ENCODE results near the gene SDC4. TPM values are rescaled to one million over a fixed set of nuclear protein-coding genes. Genes with fewer than 3 reads are reported as not detected.

SDC4 gene
- total and polyA plus RNA-seq, 8 donors: 183 to 329 (median 206) TPM

GRCh38 chr20:45283551-45284057, 64.6 kb downstream of the SDC4 start:
- no peaks in the 10 kb centered on the region for H3K4me1 ChIP-seq
- TF ChIP-seq CTCF (IDR thresholded peaks at IDR 0.05): no peak

GRCh38 chr20:45282700-45283550, 65.3 kb downstream of the SDC4 start:
- TF ChIP-seq CTCF (IDR thresholded peaks at IDR 0.05): no peak
- Histone ChIP-seq H3K4me3 (no peak overlapping the region), H3K36me3 (no peaks in the 10 kb centered on the region), H3K27ac (no peak overlapping the region), H3K9me3 (no peaks in the 10 kb centered on the region), H3K4me1 (no peaks in the 10 kb centered on the region), H3K27me3 (no peaks in the 10 kb centered on the region)
- ATAC-seq (no peak), DNase-seq (no peak)
- intact Hi-C loops (cut with DNase I): no loop called here

More at GRCh38 chr20:45283551-45284057, 64.6 kb downstream of the SDC4 start:
- intact Hi-C loops (cut with DNase I): no loop called here
- Histone ChIP-seq H3K27me3 (no peaks in the 10 kb centered on the region), H3K27ac (no peak overlapping the region), H3K9me3 (no peaks in the 10 kb centered on the region), H3K36me3 (no peaks in the 10 kb centered on the region), H3K4me3 (no peak overlapping the region)
- no peak for DNase-seq
- ATAC-seq: no peak

- intact Hi-C loops (cut with DNase I): no loop called here
- no peaks in the 10 kb centered on the region for H3K36me3 ChIP-seq
- H3K27ac ChIP-seq: no peak overlapping the region
- H3K27me3 ChIP-seq: peaks cover 6% of the 10 kb centered on the region in 2 donors
- no peak for TF ChIP-seq CTCF (IDR thresholded peaks at IDR 0.05)
- H3K4me3 ChIP-seq: no peak overlapping the region
- no peak for ATAC-seq
- H3K9me3 ChIP-seq: no peaks in the 10 kb centered on the region
- DNase-seq: no peak
- no peaks in the 10 kb centered on the region for H3K4me1 ChIP-seq
These were observed 68.2 kb downstream of the SDC4 start for GRCh38 chr20:45279992-45280391.

- intact Hi-C loops (cut with DNase I): no loop called here
- H3K27me3 ChIP-seq: peaks cover 6 to 7% of the 10 kb centered on the region in 2 donors
- H3K36me3 ChIP-seq: no peaks in the 10 kb centered on the region
- H3K27ac ChIP-seq: no peak overlapping the region
- no peaks in the 10 kb centered on the region for H3K9me3 ChIP-seq
- no peaks in the 10 kb centered on the region for H3K4me1 ChIP-seq
- ATAC-seq (no peak), DNase-seq (no peak)
- TF ChIP-seq CTCF (IDR thresholded peaks at IDR 0.05): no peak
- no peak overlapping the region for H3K4me3 ChIP-seq
These were observed 72.9 kb downstream of the SDC4 start for GRCh38 chr20:45275338-45275737.

Other genes starting within 250 kb of the SDC4 start
- gene KCNS1, start 247.3 kb downstream of the SDC4 start, total RNA-seq: under 1 TPM; 0.97 to 0.99 TPM
- under 1 TPM in 5 of 6 donors, not detected in 1; 0.05 to 0.10 (median 0.07) TPM for gene KCNS1, start 247.3 kb downstream of the SDC4 start, polyA plus RNA-seq (ENCODE audit: insufficient read length in 6 of 6)
- under 1 TPM; 0.32 to 0.37 TPM for gene WFDC5, start 233.2 kb downstream of the SDC4 start, total RNA-seq
- gene WFDC5, start 233.2 kb downstream of the SDC4 start, polyA plus RNA-seq (ENCODE audit: insufficient read length in 6 of 6): not detected
- gene WFDC12, start 224.0 kb downstream of the SDC4 start, total RNA-seq: under 1 TPM; 0.44 to 0.73 TPM
- gene WFDC12, start 224.0 kb downstream of the SDC4 start, polyA plus RNA-seq (ENCODE audit: insufficient read length in 6 of 6): not detected
- gene PI3, start 173.5 kb downstream of the SDC4 start, total RNA-seq: 100 to 1,000 TPM in 1 of 2 donors, 1 to 10 TPM in 1; 1.4 to 165 TPM
- under 1 TPM in 1 of 6 donors, not detected in 5; 0.25 TPM for gene PI3, start 173.5 kb downstream of the SDC4 start, polyA plus RNA-seq (ENCODE audit: insufficient read length in 6 of 6)
- under 1 TPM in 1 of 2 donors, not detected in 1; 0.31 TPM for gene SEMG1, start 141.4 kb downstream of the SDC4 start, total RNA-seq
- not detected for gene SEMG1, start 141.4 kb downstream of the SDC4 start, polyA plus RNA-seq (ENCODE audit: insufficient read length in 6 of 6)
- not detected for gene SEMG2, start 127.1 kb downstream of the SDC4 start, total RNA-seq
- gene SEMG2, start 127.1 kb downstream of the SDC4 start, polyA plus RNA-seq (ENCODE audit: insufficient read length in 6 of 6): not detected
- gene SLPI, start 93.9 kb downstream of the SDC4 start, total RNA-seq: 100 to 1,000 TPM; 496 to 672 TPM
- gene SLPI, start 93.9 kb downstream of the SDC4 start, polyA plus RNA-seq (ENCODE audit: insufficient read length in 6 of 6): 1 to 10 TPM; 1.9 to 5.8 (median 4.1) TPM
- not detected for gene RBPJL, start 41.6 kb downstream of the SDC4 start, total RNA-seq
- not detected for gene RBPJL, start 41.6 kb downstream of the SDC4 start, polyA plus RNA-seq (ENCODE audit: insufficient read length in 6 of 6)
- gene MATN4, start 40.1 kb downstream of the SDC4 start, total RNA-seq: under 1 TPM in 1 of 2 donors, not detected in 1; 0.23 TPM
- gene MATN4, start 40.1 kb downstream of the SDC4 start, polyA plus RNA-seq (ENCODE audit: insufficient read length in 6 of 6): under 1 TPM in 3 of 6 donors, not detected in 3; 0.07 to 0.14 (median 0.11) TPM
- gene SYS1, start 14.7 kb upstream of the SDC4 start, total RNA-seq: 10 to 100 TPM; 44.3 to 48.8 TPM
- gene SYS1, start 14.7 kb upstream of the SDC4 start, polyA plus RNA-seq (ENCODE audit: insufficient read length in 6 of 6): 10 to 100 TPM; 20.8 to 27.3 (median 23.1) TPM
- under 1 TPM in 1 of 2 donors, not detected in 1; 0.44 TPM for gene TP53TG5, start 29.9 kb upstream of the SDC4 start, total RNA-seq
- 1 to 10 TPM in 5 of 6 donors, under 1 TPM in 1; 1.00 to 2.0 (median 1.6) TPM for gene TP53TG5, start 29.9 kb upstream of the SDC4 start, polyA plus RNA-seq (ENCODE audit: insufficient read length in 6 of 6)
- 10 to 100 TPM; 53.1 to 66.4 TPM for gene DBNDD2, start 59.9 kb upstream of the SDC4 start, total RNA-seq
- gene DBNDD2, start 59.9 kb upstream of the SDC4 start, polyA plus RNA-seq (ENCODE audit: insufficient read length in 6 of 6): 10 to 100 TPM; 18.9 to 22.9 (median 20.4) TPM
- 10 to 100 TPM; 85.7 to 90.9 TPM for gene PIGT, start 67.7 kb upstream of the SDC4 start, total RNA-seq
- 10 to 100 TPM; 72.8 to 96.7 (median 79.9) TPM for gene PIGT, start 67.7 kb upstream of the SDC4 start, polyA plus RNA-seq (ENCODE audit: insufficient read length in 6 of 6)
- 100 to 1,000 TPM; 232 to 258 TPM for gene WFDC2, start 121.3 kb upstream of the SDC4 start, total RNA-seq
- 10 to 100 TPM; 28.7 to 40.9 (median 33.6) TPM for gene WFDC2, start 121.3 kb upstream of the SDC4 start, polyA plus RNA-seq (ENCODE audit: insufficient read length in 6 of 6)
- not detected for gene SPINT3, start 167.2 kb upstream of the SDC4 start, total RNA-seq
- gene SPINT3, start 167.2 kb upstream of the SDC4 start, polyA plus RNA-seq (ENCODE audit: insufficient read length in 6 of 6): not detected
- not detected for gene WFDC6, start 191.1 kb upstream of the SDC4 start, total RNA-seq
- not detected for gene WFDC6, start 191.1 kb upstream of the SDC4 start, polyA plus RNA-seq (ENCODE audit: insufficient read length in 6 of 6)
- not detected for gene EPPIN, start 199.0 kb upstream of the SDC4 start, total RNA-seq
- under 1 TPM; 0.10 to 0.37 (median 0.20) TPM for gene EPPIN, start 199.0 kb upstream of the SDC4 start, polyA plus RNA-seq (ENCODE audit: insufficient read length in 6 of 6)
- not detected for gene WFDC8, start 230.9 kb upstream of the SDC4 start, total RNA-seq
- gene WFDC8, start 230.9 kb upstream of the SDC4 start, polyA plus RNA-seq (ENCODE audit: insufficient read length in 6 of 6): under 1 TPM in 1 of 6 donors, not detected in 5; 0.28 TPM

Measured in left lung (tissue), 10 donors.